ENCODE results near the gene CYP4V2. TPM values are rescaled to one million over a fixed set of nuclear protein-coding genes. Genes with fewer than 3 reads are reported as not detected.

Gene CYP4V2
- total RNA-seq, 4 donors from 2014 or later = 36.6 to 66.9 (median 48.2) TPM

DNA sequence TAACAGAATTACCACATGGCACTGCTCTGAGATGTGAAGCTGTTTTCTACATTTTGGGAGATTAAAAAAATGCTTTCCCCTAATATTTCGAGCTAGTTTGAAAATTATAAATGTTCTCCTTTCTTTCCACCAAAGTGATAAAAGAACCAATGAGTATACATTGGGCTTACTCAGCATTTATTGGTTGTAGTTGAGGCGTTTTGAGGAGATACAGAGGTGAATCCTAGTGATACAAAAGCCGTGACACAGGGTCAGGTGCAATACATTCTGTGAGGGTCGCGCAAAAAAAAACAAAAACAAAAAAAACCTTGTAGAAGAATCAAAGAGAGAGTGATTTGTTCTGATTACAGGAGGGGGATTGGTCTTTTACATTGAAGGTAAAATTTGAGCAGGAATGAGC is 32.4 kb upstream of the CYP4V2 start:
- no peak for TF ChIP-seq POLR2A (IDR thresholded peaks at IDR 0.05)
- TF ChIP-seq CTCF (IDR thresholded peaks at IDR 0.05) = no peak
- H3K4me3 ChIP-seq (replicated peaks in 1 of 3) = no peak overlapping the region
- no peaks in the 10 kb centered on the region for H3K27me3 ChIP-seq
- intact Hi-C loops (cut with DNase I) = no loop called here
- no peaks in the 10 kb centered on the region for H3K4me1 ChIP-seq
- H3K9me3 ChIP-seq = no peaks in the 10 kb centered on the region
- no peak overlapping the region for H3K27ac ChIP-seq
- 83 to 88% methylated on average over 5 of the region's 5 CpGs for WGBS, 2 donors
- no peak for DNase-seq
- H3K36me3 ChIP-seq = no peaks in the 10 kb centered on the region

DNA sequence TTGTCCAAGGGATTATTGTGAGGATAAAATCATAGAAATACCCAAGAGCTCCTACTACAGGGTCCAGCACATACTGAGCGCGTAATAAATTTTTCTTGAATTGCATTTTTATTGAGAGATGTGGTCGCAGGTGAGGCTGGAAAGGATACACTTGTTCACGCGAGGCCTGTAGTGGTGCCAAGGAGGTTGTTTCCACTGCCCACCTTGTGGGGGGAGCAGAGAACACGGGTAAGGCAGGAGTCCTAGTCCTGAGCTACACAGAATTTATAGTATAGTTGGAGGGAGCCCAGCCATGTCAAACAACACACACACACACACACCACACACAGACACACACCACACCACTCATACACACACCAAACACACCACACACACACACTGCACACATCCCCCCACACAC is 31.8 kb upstream of the CYP4V2 start:
- no peak for DNase-seq
- Histone ChIP-seq H3K9me3 (no peaks in the 10 kb centered on the region), H3K4me3 (replicated peaks in 1 of 3) (no peak overlapping the region), H3K27ac (no peak overlapping the region), H3K36me3 (no peaks in the 10 kb centered on the region), H3K27me3 (no peaks in the 10 kb centered on the region), H3K4me1 (no peaks in the 10 kb centered on the region)
- TF ChIP-seq CTCF (IDR thresholded peaks at IDR 0.05) (no peak), POLR2A (IDR thresholded peaks at IDR 0.05) (no peak)
- intact Hi-C loops (cut with DNase I) = no loop called here
- WGBS, 2 donors = 88 to 93% methylated on average over 6 of the region's 6 CpGs

DNA sequence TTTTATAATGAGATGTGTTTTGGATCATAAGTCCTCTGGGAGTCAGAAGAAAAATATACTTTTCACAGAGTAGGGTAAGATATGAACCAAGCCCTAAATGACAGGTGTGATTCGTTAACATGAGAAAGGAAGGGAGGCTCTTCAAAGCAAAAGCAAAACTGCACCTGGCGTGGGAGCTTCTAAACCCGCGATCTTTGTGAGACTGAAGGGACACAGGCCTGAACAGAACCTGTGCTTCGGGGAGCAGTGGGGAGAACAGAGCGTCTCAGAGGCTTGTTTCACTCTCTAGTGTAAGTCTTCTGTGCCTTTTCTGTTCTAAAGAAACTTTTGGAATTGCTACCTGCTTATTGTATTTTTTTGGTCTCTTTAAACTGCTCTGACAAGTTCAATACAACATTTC is 30.2 kb upstream of the CYP4V2 start:
- Histone ChIP-seq H3K27ac (no peak overlapping the region), H3K4me1 (no peaks in the 10 kb centered on the region), H3K4me3 (replicated peaks in 1 of 3) (no peak overlapping the region), H3K36me3 (no peaks in the 10 kb centered on the region), H3K9me3 (no peaks in the 10 kb centered on the region), H3K27me3 (no peaks in the 10 kb centered on the region)
- no peak for DNase-seq
- 80 to 84% methylated on average over 6 of the region's 6 CpGs for WGBS, 2 donors
- intact Hi-C loops (cut with DNase I) = no loop called here
- TF ChIP-seq CTCF (IDR thresholded peaks at IDR 0.05) (no peak), POLR2A (IDR thresholded peaks at IDR 0.05) (no peak)

DNA sequence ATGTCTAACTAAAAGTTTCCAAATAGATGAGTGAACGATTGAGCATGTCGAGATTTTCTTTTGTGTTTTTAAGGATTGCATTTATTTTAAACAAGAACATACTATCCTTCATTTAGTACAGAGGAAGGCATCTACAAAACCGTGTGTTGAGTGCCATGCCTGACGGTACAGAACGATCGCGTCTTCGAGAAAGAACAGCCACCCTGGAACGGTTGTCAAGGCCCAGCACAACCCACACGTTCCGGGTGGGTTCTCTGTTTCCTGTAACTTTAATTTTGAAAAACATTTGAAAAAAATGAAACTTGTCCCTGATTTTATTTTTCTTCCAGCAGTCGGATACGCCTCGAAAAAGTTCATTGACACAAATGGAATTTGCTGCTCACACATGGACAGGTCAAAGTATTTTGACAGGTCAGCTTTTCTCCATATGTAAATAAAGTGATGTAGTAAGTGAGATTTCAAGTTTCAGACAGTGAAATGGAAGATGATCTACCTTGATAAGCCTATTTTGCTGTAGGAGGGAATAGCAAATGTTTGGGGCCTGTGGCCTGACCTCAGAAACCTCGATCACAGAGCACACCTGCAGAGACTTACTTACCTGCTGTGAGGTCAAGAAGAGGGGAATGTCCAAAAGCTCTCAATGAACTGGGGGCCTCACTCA is 24.4 kb upstream of the CYP4V2 start:
- 93% methylated on average over 15 of the region's 15 CpGs for WGBS, 2 donors

More for the DNA sequence above, 24.4 kb upstream of the CYP4V2 start:
- H3K36me3 ChIP-seq = no peaks in the 10 kb centered on the region
- TF ChIP-seq POLR2A (IDR thresholded peaks at IDR 0.05) = no peak
- TF ChIP-seq CTCF (IDR thresholded peaks at IDR 0.05) = no peak
- no peak overlapping the region for H3K4me3 ChIP-seq (replicated peaks in 1 of 3)
- H3K27me3 ChIP-seq = no peaks in the 10 kb centered on the region
- no peak for DNase-seq
- intact Hi-C loops (cut with DNase I) = no loop called here
- peaks cover 0 to 8% of the 10 kb centered on the region in 2 donors for H3K4me1 ChIP-seq
- no peaks in the 10 kb centered on the region for H3K9me3 ChIP-seq
- H3K27ac ChIP-seq = no peak overlapping the region
